ENCODE results near the gene RBM20.

The RBM20 gene

DNA sequence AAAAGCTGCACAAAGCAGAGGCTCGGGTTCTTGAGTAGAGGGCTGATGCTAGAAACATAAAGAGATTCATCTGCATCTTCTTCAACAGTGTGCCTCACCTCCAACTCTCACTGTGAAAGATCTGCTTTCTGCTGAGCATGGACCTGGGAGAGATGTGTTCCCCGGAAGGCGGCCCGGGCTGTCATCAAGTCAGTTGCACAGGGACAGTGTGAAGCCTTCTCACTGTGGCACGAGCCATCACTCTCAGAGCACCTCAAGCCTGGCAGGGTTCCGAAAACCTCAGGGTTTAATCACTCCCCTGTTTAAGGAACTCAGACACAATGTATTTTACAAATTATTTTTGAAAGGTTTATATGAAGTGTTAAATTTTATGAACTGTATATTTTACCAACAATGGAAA is 98.7 kb downstream of the RBM20 start:
- DNase-seq = no peak

- DNase-seq = no peak
These were observed 100.6 kb downstream of the RBM20 start for GRCh38 chr10:110744782-110745181.

DNA sequence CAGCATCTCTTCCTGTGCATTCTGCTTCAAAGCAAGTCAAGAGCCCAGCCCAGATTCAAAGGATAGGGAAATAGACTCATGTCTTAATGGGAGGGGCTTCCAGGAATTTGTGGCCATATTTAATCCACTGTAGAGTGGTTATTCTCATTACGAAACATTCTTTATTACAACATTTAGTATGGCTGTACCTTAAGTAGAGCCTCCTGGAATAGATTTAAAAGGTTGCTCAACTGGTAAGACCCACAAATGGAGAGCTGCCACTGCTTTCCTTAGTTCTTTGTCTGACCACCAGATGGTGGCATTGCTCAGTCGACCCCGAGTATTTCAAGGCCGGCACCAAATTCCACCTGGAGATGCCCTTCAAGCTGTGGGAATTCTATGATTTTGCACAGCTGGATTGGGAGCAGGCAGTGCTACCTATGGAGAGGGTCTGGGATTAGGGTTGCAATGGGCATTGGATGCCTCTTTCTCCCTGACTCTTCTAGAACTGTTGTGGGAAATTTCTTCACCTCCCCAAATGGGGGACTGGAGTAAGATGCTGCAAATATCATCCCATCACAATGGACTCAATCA is 102.2 kb downstream of the RBM20 start:
- DNase-seq = no peak

DNA sequence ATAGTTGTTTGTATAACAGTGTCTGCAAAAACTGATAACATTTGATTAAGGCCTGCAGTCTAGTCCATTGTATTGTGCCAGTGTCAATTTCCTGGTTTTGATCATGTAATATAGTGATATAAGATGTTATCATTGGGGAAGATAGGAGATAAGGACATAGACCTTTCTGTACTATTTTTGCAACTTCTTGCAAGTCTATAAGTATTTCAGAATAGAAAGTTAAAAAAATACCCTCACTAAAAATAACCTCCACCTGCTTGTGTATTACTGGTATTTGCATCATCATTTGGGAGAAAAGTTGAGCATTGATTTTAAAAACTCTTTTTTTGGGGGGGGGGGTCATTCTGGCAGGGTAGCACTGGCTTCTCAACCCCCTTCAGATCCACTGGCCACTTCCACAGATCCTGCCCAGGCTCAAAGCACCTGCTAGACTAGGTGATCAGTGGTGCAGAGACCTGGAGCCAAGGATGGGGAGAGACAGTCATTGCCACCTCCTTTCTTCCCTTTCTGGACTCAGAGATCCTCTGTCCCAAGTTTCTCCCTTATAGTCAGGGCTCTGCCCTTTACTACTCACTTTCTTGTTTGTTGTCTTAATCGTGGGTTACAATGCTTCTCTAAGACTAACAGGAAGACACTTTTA is 103.0 kb downstream of the RBM20 start:
- no peak for DNase-seq

- DNase-seq = no peak
These were observed 103.7 kb downstream of the RBM20 start for GRCh38 chr10:110747609-110748464.

DNA sequence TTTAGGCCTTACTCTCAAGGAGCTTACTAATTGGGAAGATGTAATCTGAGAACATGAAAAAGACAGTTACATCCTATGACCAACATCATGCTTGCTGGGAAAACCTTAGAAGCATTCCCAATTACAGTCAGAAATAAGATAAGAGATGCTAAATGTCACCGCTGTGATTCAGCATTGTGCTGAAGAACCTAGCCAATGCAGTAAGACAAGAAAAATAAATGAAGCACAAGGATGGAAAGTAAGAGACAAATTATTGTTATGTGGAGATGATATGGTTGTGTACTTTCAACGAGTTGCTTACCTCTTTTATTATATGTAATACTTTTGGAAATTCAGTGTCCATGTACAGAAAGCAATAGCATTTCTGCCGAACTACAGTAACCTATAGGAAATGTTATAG is 104.8 kb downstream of the RBM20 start:
- no peak for DNase-seq

GRCh38 chr10:110750931-110751330 is 106.8 kb downstream of the RBM20 start:
- no peak for DNase-seq

DNA sequence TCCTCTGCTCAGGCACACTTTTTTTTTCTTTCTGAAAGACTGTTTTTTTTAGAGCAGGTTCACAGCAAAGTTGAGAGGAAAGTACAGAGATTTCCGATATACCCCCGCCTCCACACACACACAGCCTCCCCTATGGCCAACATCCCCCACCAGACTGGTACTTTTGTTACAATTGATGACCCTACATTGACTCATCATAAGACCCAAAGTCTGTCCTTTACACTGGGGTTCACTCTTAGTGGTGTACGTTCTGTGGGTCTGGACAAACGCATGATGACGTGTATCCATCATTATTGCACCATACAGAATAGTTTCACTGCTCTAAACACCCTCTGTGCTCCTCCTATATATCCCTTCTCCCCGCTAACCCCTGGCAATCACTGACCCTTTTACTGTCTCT is 107.7 kb downstream of the RBM20 start:
- no peak for DNase-seq

DNA sequence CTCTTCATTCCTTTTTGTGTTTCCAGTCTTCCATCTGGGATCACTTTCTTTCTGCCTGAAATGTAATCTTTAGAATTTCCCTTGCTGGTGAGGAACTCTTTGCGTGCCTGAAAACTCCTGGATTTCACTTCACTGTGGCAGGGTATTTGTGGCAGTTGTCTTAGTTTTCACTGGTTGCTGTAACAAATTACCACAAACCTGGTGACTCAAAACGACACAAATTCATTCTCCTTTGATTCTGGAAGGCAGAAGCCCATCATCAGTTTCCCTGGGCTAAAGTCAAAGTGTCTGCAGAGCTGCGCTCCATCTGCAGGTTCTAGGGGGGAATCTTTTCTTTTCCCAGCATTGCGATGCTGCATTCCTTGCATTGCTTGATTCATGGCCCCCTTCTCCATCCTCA is 109.3 kb downstream of the RBM20 start:
- DNase-seq = no peak

DNA sequence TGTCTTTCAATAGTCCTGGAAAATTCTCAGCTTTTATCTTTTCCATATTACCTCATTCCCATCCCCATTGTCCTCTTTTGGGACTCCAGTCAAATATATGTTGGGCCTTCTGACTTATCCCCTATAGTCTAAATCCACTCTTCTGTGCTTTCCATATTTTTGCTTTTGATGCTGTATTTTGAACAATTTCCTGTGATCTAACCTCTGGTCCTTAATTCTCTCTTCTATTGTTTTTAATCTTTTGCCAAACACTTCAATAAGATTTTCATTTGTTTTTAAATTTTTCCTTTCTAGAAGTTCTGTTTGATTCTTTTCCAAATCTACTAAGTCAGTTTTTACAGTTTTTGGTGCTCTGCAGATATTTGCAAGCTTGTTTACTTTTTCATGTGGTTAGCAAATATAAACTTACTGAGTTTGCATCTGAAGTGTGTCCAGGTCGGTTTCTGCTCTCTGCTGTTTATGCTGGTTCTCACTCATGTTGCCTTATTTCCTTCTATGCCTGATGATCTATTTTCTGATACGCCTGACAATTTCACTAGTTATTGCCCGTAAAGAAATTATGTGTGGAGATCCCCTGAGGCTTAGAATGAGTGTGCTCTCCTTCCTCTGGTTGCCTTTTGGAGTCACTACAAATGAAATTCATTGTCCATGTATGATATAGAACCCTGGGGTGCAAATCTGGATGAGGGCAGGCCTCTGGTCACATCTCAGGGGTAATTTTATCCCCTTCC is 110.4 kb downstream of the RBM20 start:
- DNase-seq = no peak

DNA sequence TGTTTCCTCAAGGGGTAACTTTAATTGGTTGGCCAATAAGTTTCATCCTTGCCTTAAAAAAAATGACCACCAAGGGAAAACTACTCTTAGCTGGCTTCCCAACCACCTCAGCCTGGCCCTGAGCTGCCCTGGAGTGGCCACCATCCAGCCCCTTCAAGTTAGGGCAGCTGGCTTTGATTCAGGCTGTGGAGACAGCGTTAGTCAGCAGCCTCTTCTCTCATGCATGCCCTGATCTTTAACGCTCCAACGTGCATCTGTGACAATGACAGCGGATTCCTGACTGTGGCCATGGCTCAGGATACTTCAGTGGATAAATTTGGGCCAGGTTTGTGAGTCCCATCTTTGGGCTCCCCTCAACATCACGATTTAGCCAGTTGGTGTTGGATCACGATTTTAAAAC is 111.6 kb downstream of the RBM20 start:
- DNase-seq = no peak

- DNase-seq = no peak
These were observed 112.7 kb downstream of the RBM20 start for GRCh38 chr10:110756876-110757275.

GRCh38 chr10:110757586-110757985 is 113.5 kb downstream of the RBM20 start:
- DNase-seq = no peak

- DNase-seq = no peak
These were observed 114.1 kb downstream of the RBM20 start for GRCh38 chr10:110758128-110758765.

- DNase-seq = no peak
These were observed 114.8 kb downstream of the RBM20 start for GRCh38 chr10:110758898-110759297.

DNA sequence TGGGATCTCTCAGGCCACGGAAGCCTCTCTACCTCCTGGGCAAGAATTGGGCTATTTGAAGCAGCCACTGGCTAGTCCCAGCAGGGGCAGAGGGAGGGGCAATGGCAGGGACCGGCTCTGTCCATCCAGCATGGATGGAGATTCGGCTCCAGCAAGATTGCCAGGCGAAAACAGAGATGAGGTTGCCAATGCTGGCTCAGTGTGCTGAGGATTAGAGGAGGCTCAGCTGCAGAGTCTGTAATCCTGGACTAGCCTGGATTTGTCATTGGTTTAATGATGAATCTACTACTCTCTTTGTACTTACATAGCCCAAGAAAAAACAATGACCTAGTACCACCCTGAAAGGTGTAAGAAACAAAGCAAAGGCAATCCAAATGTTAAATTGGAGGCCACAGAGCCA is 115.4 kb downstream of the RBM20 start:
- DNase-seq = no peak

DNA sequence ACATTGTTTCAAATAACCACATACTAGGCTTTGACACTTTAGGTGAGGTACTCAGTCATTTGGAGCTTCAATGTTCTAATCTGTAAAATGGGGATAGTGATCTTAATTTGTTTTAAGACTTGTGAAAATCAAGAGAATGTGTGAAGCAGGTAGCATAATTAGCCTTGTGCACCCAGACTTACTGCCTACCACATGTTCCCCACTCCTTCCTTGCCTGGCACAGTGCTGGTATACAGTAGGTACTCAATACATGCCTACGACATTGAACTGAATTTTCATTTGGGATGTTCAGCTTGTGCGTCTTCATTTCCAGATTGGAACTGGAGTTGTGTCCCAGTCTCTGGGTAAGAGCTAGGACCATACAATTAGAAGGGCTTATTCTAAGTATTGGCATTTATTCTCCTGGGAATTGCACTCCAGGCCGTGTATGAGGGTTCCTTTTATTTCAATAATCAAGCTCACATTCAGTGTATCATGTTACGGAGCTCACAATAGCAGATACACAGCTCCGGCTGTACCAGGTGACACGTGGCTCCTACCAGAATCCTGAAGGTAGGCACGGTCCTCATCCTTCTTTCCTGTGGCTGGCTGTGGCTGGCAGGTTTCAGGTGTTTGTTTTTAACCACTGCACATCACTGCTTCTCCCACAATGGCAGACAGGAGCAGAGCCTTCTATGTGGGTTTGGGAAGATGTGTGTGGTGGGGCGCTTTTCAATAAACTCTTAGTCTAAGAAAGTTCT is 118.1 kb downstream of the RBM20 start:
- no peak for DNase-seq

DNA sequence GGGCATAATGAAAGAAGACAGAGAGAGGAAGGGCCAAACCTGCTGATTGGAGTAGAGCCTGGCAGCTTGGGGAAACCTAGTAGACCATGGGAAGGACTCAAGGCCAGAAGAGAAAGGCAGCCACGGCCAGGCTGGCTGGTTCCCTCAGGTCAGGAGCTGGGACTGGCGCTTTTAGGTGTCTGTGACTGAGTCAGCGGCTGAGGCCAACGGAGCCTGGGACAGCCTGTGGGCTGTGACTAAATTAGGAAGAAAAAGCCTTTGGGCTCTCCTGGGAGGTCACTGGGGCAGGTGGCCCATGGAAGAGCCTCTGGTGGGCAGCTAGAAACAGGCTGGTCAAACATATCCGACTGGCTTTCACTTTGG is 118.7 kb downstream of the RBM20 start:
- DNase-seq = no peak

- DNase-seq = no peak
These were observed 120.2 kb downstream of the RBM20 start for GRCh38 chr10:110764378-110764777.

GRCh38 chr10:110764793-110765512 is 120.8 kb downstream of the RBM20 start:
- DNase-seq = no peak

- DNase-seq = no peak
These were observed 121.6 kb downstream of the RBM20 start for GRCh38 chr10:110765513-110766319.

All from activated CD8-positive, alpha-beta memory T cell treated with anti-CD3 and anti-CD28 coated beads, Interleukin-2, amount 50 U/mL, for 48 hours (primary cell).